HG03342 (cell line): ENCODE results near the gene CCDC201.
"Not testable (repeated sequence)": the region's sequence is repeated elsewhere in the genome, so short reads cannot be mapped to it uniquely, and the experiment has no call there.

Source experiments
- ATAC-seq: cut with Tn5 transposase; IDR thresholded peaks from one replicate; pipeline ENCODE4 v1.9.1; 2021; ENCODE audit warnings: mild to moderate bottlenecking, moderate library complexity; ENCODE audit not compliant: unreplicated experiment

The CCDC201 gene

GRCh38 chr7:45827731-45828130 is 45.2 kb downstream of the CCDC201 start:
- ATAC-seq, result not testable (repeated sequence)

GRCh38 chr7:45826550-45826949 is 46.3 kb downstream of the CCDC201 start:
- not testable (repeated sequence) for ATAC-seq

DNA sequence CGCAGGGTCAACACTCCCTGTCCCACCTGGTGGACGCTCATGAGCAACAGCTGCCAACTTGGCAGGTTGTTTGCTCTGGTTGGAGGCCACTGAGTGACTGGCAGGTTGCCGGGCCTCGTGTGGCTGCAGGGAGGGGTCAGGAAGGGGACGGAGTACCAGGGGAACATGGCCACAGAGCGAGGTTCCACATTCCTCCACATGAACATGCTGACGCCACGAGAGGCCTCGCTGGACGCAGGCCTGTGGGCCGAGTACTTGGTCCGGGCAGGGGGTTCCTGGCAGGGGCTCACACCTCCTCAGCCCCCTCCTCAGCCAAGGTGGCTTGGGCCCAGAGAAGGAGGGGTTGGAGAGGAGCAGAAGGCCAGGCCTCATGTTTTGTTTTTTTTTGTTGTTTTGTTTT is 54.1 kb downstream of the CCDC201 start:
- not testable (repeated sequence) for ATAC-seq

GRCh38 chr7:45817913-45818312 is 55.0 kb downstream of the CCDC201 start:
- not testable (repeated sequence) for ATAC-seq

DNA sequence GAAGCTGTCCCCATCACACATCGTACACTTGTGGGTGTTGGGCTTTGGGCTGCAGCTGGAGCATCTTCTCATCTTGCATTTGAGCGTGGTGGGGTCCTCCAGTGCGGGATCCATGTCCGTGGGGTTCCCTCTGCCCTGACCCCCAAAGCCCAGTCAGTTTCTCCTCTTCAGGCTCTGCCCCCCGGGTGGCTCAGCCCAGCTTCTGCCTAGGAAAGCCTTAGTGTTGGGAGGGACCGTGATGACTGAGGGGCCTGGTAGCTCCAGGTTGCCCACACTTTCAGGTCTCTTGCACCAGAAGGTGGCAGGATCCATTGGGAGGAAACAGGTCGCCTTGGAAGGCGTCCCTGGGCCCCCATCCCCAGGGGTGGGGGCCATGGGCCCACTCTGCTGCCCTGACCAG is 55.9 kb downstream of the CCDC201 start:
- ATAC-seq, result not testable (repeated sequence)

- not testable (repeated sequence) for ATAC-seq
Measured at GRCh38 chr7:45814216-45815118, 58.4 kb downstream of the CCDC201 start.

- ATAC-seq, result not testable (repeated sequence)
Measured at GRCh38 chr7:45813771-45814170, 59.1 kb downstream of the CCDC201 start.

- no peak for ATAC-seq
Measured at GRCh38 chr7:45812946-45813345, 59.9 kb downstream of the CCDC201 start.

DNA sequence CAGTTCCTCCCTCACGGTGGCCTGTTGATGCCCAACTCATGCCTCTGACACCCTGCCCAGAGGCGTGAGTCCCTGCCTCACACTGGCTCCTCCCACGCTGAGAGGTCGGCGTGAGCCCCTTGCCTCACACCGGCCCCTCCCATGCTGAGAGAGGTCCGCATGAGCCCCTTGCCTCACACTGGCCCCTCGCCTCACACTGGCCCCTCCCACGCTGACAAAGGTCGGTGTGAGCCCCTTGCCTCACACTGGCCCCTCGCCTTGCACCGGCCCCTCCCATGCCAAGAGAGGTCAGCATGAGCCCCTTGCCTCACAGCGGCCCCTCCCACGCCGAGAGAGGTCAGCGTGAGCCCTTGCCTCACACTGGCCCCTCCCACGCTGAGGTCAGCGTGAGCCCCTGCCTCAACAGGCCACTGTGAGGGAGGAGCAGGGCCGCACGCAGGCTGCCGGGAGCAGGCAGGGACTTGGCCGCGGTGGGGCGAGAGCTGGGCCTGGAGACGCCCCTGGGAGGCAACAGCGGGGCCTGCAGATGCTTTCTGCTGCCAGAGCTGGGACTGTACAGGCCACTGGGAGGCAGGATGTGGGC is 61.1 kb downstream of the CCDC201 start:
- not testable (repeated sequence) for ATAC-seq

GRCh38 chr7:45810451-45811005 is 62.4 kb downstream of the CCDC201 start:
- ATAC-seq, result not testable (repeated sequence)
